T-helper 2 cell treated with Interferon-gamma antibody and Interleukin-4, amounts not matched to agents 100 ng/mL and 5 ng/mL, for 36 hours (primary cell): Measurements from ENCODE around the gene TFB1M. TPM values are rescaled to one million over a fixed set of nuclear protein-coding genes. Genes with fewer than 3 reads are reported as not detected.
"Not testable (repeated sequence)": the region's sequence is repeated elsewhere in the genome, so short reads cannot be mapped to it uniquely, and the experiment has no call there.

Experiments used
- intact Hi-C: fragments of 100-400 bp; cut with micrococcal nuclease; formaldehyde crosslinking; loops from one replicate; pipeline ENCODE4 v1.15.1; 2023
- total RNA-seq: library from RNA; stranded (reverse); gene quantifications from 2 replicates; pipeline ENCODE4 v1.2.3, GENCODE V29; 2022

The TFB1M gene
- total RNA-seq, 1 donor from 2014 or later, result 20.9 TPM

GRCh38 chr6:155330133-155330734 is 15.9 kb upstream of the TFB1M start:
- intact Hi-C loops, result no loop called here

- intact Hi-C loops, result loop anchor here (5.0 kb wide), 1 partner anchor 1358 kb away; no protein-coding TSS in a partner anchor
These were observed 15.3 kb upstream of the TFB1M start for GRCh38 chr6:155329460-155330132.

- intact Hi-C loops, result loop anchor here (5.0 kb wide), 1 partner anchor 1359 kb away; no protein-coding TSS in a partner anchor
These were observed 14.5 kb upstream of the TFB1M start for GRCh38 chr6:155328539-155329459.

DNA sequence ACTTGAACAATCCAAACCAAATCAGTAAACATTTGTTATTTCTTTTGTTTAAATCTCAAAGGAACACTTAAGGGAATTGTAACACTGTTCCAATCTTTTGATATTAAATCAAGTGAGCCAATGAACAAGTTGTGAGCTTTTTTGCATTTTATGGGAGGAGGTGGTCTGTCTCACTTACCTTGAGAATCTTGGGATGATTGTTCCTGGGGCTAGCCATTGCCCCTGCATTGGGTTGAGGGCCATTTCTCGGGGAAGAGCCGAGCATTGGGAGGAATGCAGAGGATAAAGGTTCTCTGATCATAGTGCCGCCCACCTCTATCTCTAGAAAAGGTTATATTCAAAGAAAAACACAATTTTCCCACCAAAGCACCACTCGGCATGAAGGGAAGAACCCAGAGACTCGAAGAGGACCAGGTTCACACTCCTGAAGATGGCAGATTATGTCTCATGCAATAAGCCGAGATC is 13.8 kb upstream of the TFB1M start:
- intact Hi-C loops, result loop anchor here (5.0 kb wide), 1 partner anchor 1359 kb away; no protein-coding TSS in a partner anchor

DNA sequence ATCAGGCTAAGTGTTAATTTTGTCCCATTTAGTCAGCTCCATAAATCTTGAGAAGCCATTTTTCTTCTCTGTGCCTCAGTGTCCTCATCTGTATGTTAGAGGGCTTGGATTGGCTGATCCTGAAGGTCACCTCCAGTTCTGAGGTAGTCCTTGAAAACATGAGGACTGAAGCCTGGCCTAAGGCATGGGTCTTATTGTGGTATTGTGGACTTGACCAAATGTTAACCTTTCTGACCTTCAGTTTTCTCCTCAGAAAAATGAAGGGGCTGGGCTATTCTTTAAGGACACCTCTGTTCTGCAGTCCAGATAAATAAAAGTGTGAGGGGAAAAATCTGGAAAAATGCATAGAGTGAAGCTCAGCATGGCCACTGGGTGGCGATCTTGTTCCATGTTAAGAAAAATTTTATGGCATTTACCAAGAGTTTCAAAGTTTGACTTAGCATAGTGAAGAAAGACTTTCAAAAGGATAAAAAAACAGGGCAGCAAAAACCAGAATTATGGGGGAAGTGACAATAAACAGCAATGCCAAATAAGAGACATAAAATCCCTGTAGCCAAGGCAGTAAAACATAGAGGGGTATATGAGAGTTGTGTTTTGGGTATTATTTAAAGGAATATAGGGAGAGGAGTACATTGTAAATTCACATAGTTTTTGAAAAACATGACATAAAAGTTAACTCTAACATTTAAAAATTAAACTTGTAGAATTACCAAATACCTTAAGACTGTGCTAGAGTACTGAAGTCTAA is 13.2 kb upstream of the TFB1M start:
- intact Hi-C loops, result loop anchor here (1.0 to 5.0 kb wide), 3 partner anchors 203 to 1360 kb away; no protein-coding TSS in a partner anchor

- intact Hi-C loops, result loop anchor here (2.0 to 5.0 kb wide), 2 partner anchors 1239 to 1361 kb away; no protein-coding TSS in a partner anchor
These were observed 11.6 kb upstream of the TFB1M start for GRCh38 chr6:155325700-155326516.

GRCh38 chr6:155324993-155325392 is 10.7 kb upstream of the TFB1M start:
- intact Hi-C loops, result loop anchor here (5.0 kb wide), 1 partner anchor 1362 kb away; no protein-coding TSS in a partner anchor

DNA sequence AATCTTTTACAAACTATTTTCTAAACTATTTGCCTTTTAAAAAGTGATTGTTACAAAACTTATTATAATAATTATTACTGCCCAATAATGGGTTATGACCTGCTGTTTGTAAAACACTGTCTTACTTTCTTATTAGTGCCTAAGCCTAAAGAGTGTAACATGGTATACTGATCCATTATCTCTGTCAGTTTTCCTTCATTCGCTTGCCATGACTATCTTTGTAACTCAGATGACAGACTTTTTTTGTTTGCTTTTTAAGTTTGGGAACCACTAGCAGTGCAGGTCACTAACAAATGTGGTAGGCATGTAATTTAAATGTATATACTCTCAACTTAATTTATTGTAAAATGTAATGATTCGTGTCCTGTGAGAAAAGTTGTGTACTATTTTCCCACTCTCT is 9.9 kb upstream of the TFB1M start:
- intact Hi-C loops, result no loop called here

DNA sequence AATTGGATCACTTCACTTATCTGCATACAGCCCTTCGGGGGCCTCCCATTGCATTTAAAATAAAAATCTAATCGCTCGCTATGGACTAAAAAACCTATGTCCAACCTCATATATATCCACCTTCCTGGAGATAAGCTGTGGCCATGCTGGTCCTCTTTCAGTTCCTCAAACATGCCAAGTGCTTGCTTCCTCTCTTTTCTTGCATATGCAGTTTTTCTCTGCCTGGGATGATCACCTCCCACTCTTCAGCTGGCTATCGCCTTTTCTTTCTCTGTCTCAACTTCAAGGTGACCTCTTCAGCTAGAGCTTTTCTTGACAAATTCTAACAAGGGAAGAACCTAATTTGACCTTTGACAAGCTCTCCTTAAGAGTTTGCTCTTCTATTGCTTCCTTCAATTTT is 5.6 kb upstream of the TFB1M start:
- intact Hi-C loops, result no loop called here

DNA sequence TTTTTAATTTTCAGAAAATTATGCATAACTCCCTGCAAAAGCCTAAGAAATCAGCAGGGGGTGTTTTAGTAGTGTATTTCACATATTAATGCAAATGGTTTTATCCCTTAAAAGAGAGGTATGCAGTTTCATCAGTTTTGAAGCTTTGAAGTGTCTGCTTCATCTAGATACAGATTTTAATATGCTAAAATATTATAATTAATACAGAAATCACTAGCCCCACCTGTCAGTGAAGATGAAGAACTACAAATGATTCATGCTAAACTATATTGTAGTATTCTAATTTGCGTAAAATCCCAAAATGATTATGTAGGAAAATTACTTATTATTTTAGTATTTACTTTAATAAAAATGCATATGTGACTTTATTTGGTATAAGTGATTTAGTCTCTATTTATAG is 2.9 kb upstream of the TFB1M start:
- intact Hi-C loops, result loop anchor here (1.0 kb wide), 1 partner anchor 140 kb away; no protein-coding TSS in a partner anchor

- intact Hi-C loops, result no loop called here
These were observed 2.1 kb upstream of the TFB1M start for GRCh38 chr6:155316419-155316818.

- intact Hi-C loops, result loop anchor here (2.0 kb wide), 1 partner anchor 91 kb away; no protein-coding TSS in a partner anchor
These were observed 1.2 kb upstream of the TFB1M start for GRCh38 chr6:155315516-155315871.

DNA sequence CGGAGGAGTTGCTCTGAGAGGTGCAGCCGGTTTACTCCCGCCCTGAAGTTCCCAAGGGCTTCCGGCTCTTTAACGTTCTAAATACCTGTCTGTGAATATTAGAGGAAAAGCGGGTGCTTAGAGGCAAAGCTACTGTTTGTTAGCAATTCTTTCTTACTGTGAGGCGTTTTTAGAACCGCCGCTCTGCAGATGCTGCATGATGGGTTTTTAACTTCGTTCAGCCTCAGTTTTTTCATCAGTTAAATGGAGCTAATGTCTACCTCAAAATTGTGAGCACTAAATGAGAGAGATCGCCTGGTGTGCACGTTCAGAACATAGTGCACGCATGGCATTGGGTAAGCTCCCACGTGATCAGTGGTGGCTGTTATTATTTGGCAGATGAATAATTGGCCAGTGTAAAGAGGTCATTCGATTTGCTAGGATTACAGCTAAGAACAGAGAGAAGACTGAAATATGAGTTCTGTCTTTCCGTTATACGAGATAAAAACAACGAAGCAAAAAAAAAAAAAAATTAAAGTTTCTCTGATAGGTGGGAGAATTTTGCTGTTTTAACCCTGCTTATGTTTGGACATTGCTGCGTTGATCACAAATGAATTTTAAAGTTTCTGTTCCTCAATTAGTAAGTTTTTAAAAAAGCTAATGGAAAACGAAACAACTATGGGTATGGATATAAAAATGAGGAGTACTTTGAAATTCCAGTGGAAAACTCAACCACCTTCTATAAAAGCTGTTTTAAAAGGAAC is 660 bp upstream of the TFB1M start:
- intact Hi-C loops, result loop anchor here (1.0 to 2.0 kb wide), 7 partner anchors 90 to 1706 kb away; no protein-coding TSS in a partner anchor

GRCh38 chr6:155313602-155314091 is 637 bp downstream of the TFB1M start:
- intact Hi-C loops, result loop anchor here (1.0 to 2.0 kb wide), 7 partner anchors 89 to 1708 kb away; no protein-coding TSS in a partner anchor

DNA sequence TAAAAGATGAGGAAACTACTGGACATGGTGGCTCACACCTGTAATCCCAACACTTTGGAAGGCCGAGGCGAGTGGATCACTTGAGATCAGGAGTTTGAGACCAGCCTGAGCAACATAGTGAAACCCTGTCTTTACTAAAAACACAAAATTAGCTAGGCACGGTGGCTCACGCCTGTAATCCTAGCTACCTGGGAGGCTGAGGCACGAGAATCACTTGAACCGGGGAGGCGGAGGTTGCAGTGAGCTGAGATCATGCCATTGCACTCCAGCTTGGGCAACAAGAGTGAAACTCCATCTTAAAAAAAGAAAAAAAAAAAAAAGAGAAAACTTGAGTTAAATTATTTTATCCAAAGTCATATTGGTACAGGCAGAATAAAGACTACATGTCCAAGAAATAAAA is 1.3 kb downstream of the TFB1M start:
- intact Hi-C loops, result not testable (repeated sequence)

- intact Hi-C loops, result no loop called here
These were observed 2.7 kb downstream of the TFB1M start for GRCh38 chr6:155311583-155311982.

GRCh38 chr6:155311086-155311485 is 3.2 kb downstream of the TFB1M start:
- intact Hi-C loops, result no loop called here

- intact Hi-C loops, result no loop called here
These were observed 3.7 kb downstream of the TFB1M start for GRCh38 chr6:155310596-155310995.

DNA sequence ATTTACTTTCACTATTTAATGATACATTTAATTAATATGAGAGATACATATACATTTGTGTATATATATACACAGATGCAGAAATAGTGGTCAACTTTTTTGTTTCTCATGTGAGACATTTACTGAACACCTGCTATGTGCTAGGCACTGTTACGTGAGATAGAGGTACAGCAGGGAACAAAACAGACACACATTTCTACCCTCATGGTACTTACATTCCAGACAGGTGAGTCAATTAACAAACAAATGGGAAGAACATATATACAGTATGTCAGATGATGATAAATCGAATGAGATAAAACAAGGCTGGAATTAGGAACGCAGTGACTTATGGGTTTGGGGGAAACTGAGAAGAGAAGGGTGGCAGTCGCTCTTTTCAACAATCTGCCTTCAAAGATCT is 5.1 kb downstream of the TFB1M start:
- intact Hi-C loops, result no loop called here
